Measurements from ENCODE around the gene SH3BP5. TPM values are rescaled to one million over a fixed set of nuclear protein-coding genes. Genes with fewer than 3 reads are reported as not detected.

The SH3BP5 gene
- total RNA-seq, 1 donor from 2014 or later = 41.1 TPM

- Mint-ChIP-seq H3K27ac (ENCODE audit: unreplicated experiment) (no peak overlapping the region), H3K4me1 (ENCODE audit: unreplicated experiment) (peaks cover 13% of the 10 kb centered on the region), H3K9me3 (ENCODE audit: unreplicated experiment) (no peaks in the 10 kb centered on the region), H3K36me3 (ENCODE audit: low read depth, unreplicated experiment) (no peaks in the 10 kb centered on the region), H3K27me3 (ENCODE audit: unreplicated experiment) (peaks cover 5% of the 10 kb centered on the region), H3K4me3 (ENCODE audit: unreplicated experiment) (no peak overlapping the region)
- TF ChIP-seq CTCF (IDR thresholded peaks at IDR 0.05; ENCODE audit: unreplicated experiment) = no peak
- DNase-seq (ENCODE audit: low spot score) = no peak
These were observed 9.9 kb upstream of the SH3BP5 start for GRCh38 chr3:15342246-15342645.

GRCh38 chr3:15341030-15341726 lies 8.8 kb upstream of the SH3BP5 start:
- Mint-ChIP-seq H3K36me3 (ENCODE audit: low read depth, unreplicated experiment) (no peaks in the 10 kb centered on the region), H3K27me3 (ENCODE audit: unreplicated experiment) (peaks cover 5% of the 10 kb centered on the region), H3K9me3 (ENCODE audit: unreplicated experiment) (no peaks in the 10 kb centered on the region), H3K4me3 (ENCODE audit: unreplicated experiment) (no peak overlapping the region), H3K27ac (ENCODE audit: unreplicated experiment) (no peak overlapping the region), H3K4me1 (ENCODE audit: unreplicated experiment) (peaks cover 13% of the 10 kb centered on the region)
- no peak for DNase-seq (ENCODE audit: low spot score)
- no peak for TF ChIP-seq CTCF (IDR thresholded peaks at IDR 0.05; ENCODE audit: unreplicated experiment)

- Mint-ChIP-seq H3K9me3 (ENCODE audit: unreplicated experiment) (no peaks in the 10 kb centered on the region), H3K4me1 (ENCODE audit: unreplicated experiment) (peaks cover 13% of the 10 kb centered on the region), H3K36me3 (ENCODE audit: low read depth, unreplicated experiment) (no peaks in the 10 kb centered on the region), H3K4me3 (ENCODE audit: unreplicated experiment) (no peak overlapping the region), H3K27ac (ENCODE audit: unreplicated experiment) (no peak overlapping the region), H3K27me3 (ENCODE audit: unreplicated experiment) (peaks cover 5% of the 10 kb centered on the region)
- no peak for DNase-seq (ENCODE audit: low spot score)
- no peak for TF ChIP-seq CTCF (IDR thresholded peaks at IDR 0.05; ENCODE audit: unreplicated experiment)
These were observed 7.4 kb upstream of the SH3BP5 start for GRCh38 chr3:15339786-15340215.

- Mint-ChIP-seq H3K36me3 (ENCODE audit: low read depth, unreplicated experiment) (no peaks in the 10 kb centered on the region), H3K27me3 (ENCODE audit: unreplicated experiment) (peaks cover 7% of the 10 kb centered on the region), H3K27ac (ENCODE audit: unreplicated experiment) (no peak overlapping the region), H3K4me1 (ENCODE audit: unreplicated experiment) (peaks cover 13% of the 10 kb centered on the region), H3K4me3 (ENCODE audit: unreplicated experiment) (no peak overlapping the region), H3K9me3 (ENCODE audit: unreplicated experiment) (no peaks in the 10 kb centered on the region)
- DNase-seq (ENCODE audit: low spot score) = no peak
- no peak for TF ChIP-seq CTCF (IDR thresholded peaks at IDR 0.05; ENCODE audit: unreplicated experiment)
These were observed 6.6 kb upstream of the SH3BP5 start for GRCh38 chr3:15339001-15339400.

- Mint-ChIP-seq H3K27ac (ENCODE audit: unreplicated experiment) (no peak overlapping the region), H3K9me3 (ENCODE audit: unreplicated experiment) (no peaks in the 10 kb centered on the region), H3K27me3 (ENCODE audit: unreplicated experiment) (peaks cover 7% of the 10 kb centered on the region), H3K36me3 (ENCODE audit: low read depth, unreplicated experiment) (no peaks in the 10 kb centered on the region), H3K4me3 (ENCODE audit: unreplicated experiment) (no peak overlapping the region), H3K4me1 (ENCODE audit: unreplicated experiment) (peaks cover 15% of the 10 kb centered on the region)
- no peak for TF ChIP-seq CTCF (IDR thresholded peaks at IDR 0.05; ENCODE audit: unreplicated experiment)
- DNase-seq (ENCODE audit: low spot score) = no peak
These were observed 5.6 kb upstream of the SH3BP5 start for GRCh38 chr3:15337963-15338362.
